PC-3 (cell line): ENCODE data around the gene ETNK1. TPM values are rescaled to one million over a fixed set of nuclear protein-coding genes. Genes with fewer than 3 reads are reported as not detected.
"Not testable (repeated sequence)": the region's sequence is repeated elsewhere in the genome, so short reads cannot be mapped to it uniquely, and the experiment has no call there.

Experiments
- ATAC-seq: fragments of 200-7000 bp; cut with Tn5 transposase; 2 replicates; pipeline ENCODE4 v1.9.1; 2020; ENCODE audit warnings: mild to moderate bottlenecking, moderate library complexity
- BruUV-seq: library from RNA; stranded (reverse); fragments of 400-500 nt; replicated peaks from 2 replicates; lab custom pipeline; 2021; lab: Mats Ljungman, UMichigan
- CTCF ChIA-PET: fragments of 300-600 bp; sonication (Branson Sonifier 250); formaldehyde crosslinking; loops from one replicate; lab custom pipeline; 2022; ENCODE audit warnings: antibody characterized with exemption; lab: Charles Lee
- POLR2A ChIA-PET: fragments of 300-600 bp; sonication (Branson Sonifier 250); formaldehyde crosslinking; loops from one replicate; lab custom pipeline; 2022; ENCODE audit warnings: antibody characterized with exemption; ENCODE audit not compliant: unreplicated experiment; lab: Charles Lee
- DNase-seq: peaks from one replicate; pipeline ENCODE4 v3.0.0-alpha.2; 2015
- H2AFZ ChIP-seq: fragments of 300-600 bp; sonication (generic); 2 replicates; pipeline ENCODE4 v1.6.0; 2016; ENCODE audit warnings: antibody characterized with exemption, low read length
- H3F3A ChIP-seq: fragments of 300-600 bp; sonication (generic); one replicate; pipeline ENCODE4 v1.6.0; 2017; ENCODE audit warnings: antibody characterized with exemption, low read length, control low read depth, mild to moderate bottlenecking; ENCODE audit not compliant: unreplicated experiment
- H3K27ac ChIP-seq: fragments of 300-600 bp; sonication (generic); 2 replicates; pipeline ENCODE4 v1.5.1; 2016; ENCODE audit warnings: mild to moderate bottlenecking, low read length
- H3K27me3 ChIP-seq: fragments of 300-600 bp; sonication (generic); 2 replicates; pipeline ENCODE4 v1.6.1; 2016; ENCODE audit warnings: low read length, mixed read lengths
- H3K36me3 ChIP-seq: fragments of 300-600 bp; sonication (generic); 2 replicates; pipeline ENCODE4 v1.6.1; 2016; ENCODE audit warnings: low read depth, mixed run types, low read length, mixed read lengths
- H3K4me1 ChIP-seq: fragments of 300-600 bp; sonication (generic); 2 replicates; pipeline ENCODE4 v1.5.1; 2016; ENCODE audit warnings: low read length; ENCODE audit not compliant: insufficient read depth
- H3K4me2 ChIP-seq: fragments of 300-600 bp; sonication (generic); 2 replicates; pipeline ENCODE4 v1.6.0; 2016; ENCODE audit warnings: low read length
- H3K4me3 ChIP-seq: fragments of 300-600 bp; sonication (generic); 2 replicates; pipeline ENCODE4 v1.5.1; 2016; ENCODE audit warnings: mild to moderate bottlenecking, low read length, mixed read lengths
- H3K79me2 ChIP-seq: fragments of 300-600 bp; sonication (generic); 2 replicates; pipeline ENCODE4 v1.6.1; 2017; ENCODE audit warnings: low read length, mixed read lengths
- H3K9ac ChIP-seq: fragments of 300-600 bp; sonication (generic); 2 replicates; pipeline ENCODE4 v1.6.0; 2016; ENCODE audit warnings: mild to moderate bottlenecking, low read length
- H3K9me2 ChIP-seq: fragments of 300-600 bp; sonication (generic); replicated peaks from 2 replicates; pipeline ENCODE4 v1.6.1; 2016; ENCODE audit warnings: mixed run types, low read length, mixed read lengths
- H3K9me3 ChIP-seq: fragments of 300-600 bp; sonication (generic); 2 replicates; pipeline ENCODE4 v1.6.1; 2016; ENCODE audit warnings: low read length, mixed read lengths
- H4K20me1 ChIP-seq: fragments of 300-600 bp; sonication (generic); 2 replicates; pipeline ENCODE4 v1.6.1; 2016; ENCODE audit warnings: low read length, mixed read lengths
- CTCF ChIP-seq: fragments of 300-600 bp; sonication (generic); conservative IDR thresholded peaks from 2 replicates; pipeline ENCODE4 v1.5.1; 2017; ENCODE audit warnings: antibody characterized with exemption, low read depth, mild to moderate bottlenecking, low read length
- EZH2 ChIP-seq: fragments of 300-600 bp; sonication (generic); IDR thresholded peaks from one replicate; pipeline ENCODE4 v1.6.1; 2017; ENCODE audit warnings: antibody characterized with exemption, mild to moderate bottlenecking, low read length; ENCODE audit not compliant: unreplicated experiment
- EZH2phosphoT487 ChIP-seq: fragments of 300-600 bp; sonication (generic); IDR thresholded peaks from 2 replicates; pipeline ENCODE4 v1.6.1; 2018; ENCODE audit warnings: mild to moderate bottlenecking, antibody characterized with exemption, low read length, borderline replicate concordance
- intact Hi-C: fragments of 100-400 bp; cut with micrococcal nuclease; formaldehyde crosslinking; loops from 2 replicates; pipeline ENCODE4 v1.9.0; 2023
- total RNA-seq: library from RNA; depleted of rRNA; stranded (reverse); fragments of >200 nt; gene quantifications from 2 replicates; pipeline ENCODE4 v1.2.3, GENCODE V29; 2014

The ETNK1 gene
- total RNA-seq, 1 experiment from 2014 or later: 17.8 TPM

GRCh38 chr12:22700106-22700505, 75.1 kb downstream of the ETNK1 start:
- no peaks in the 10 kb centered on the region for H3K79me2 ChIP-seq
- TF ChIP-seq CTCF: no peak
- TF ChIP-seq EZH2: no peak
- TF ChIP-seq EZH2phosphoT487: no peak
- H3K27me3 ChIP-seq: no peaks in the 10 kb centered on the region
- no peak overlapping the region for H3K4me2 ChIP-seq
- no peak overlapping the region for H3K9ac ChIP-seq
- no peak overlapping the region for H3K27ac ChIP-seq
- DNase-seq (no peak), ATAC-seq (no peak)
- no peaks in the 10 kb centered on the region for H3K9me3 ChIP-seq
- H3K4me1 ChIP-seq: no peaks in the 10 kb centered on the region
- ChIA-PET CTCF (no interaction called here), POLR2A (no interaction called here)
- intact Hi-C loops: no loop called here
- H3K36me3 ChIP-seq: no peaks in the 10 kb centered on the region
- no peaks in the 10 kb centered on the region for H3K9me2 ChIP-seq
- H2AFZ ChIP-seq: no peak overlapping the region
- no TSS peak for BruUV-seq
- H4K20me1 ChIP-seq: no peaks in the 10 kb centered on the region
- H3F3A ChIP-seq: no peaks in the 10 kb centered on the region
- H3K4me3 ChIP-seq: no peak overlapping the region

GRCh38 chr12:22701216-22701809, 76.3 kb downstream of the ETNK1 start:
- H4K20me1 ChIP-seq, H2AFZ ChIP-seq, ATAC-seq, DNase-seq, H3K9ac ChIP-seq, H3F3A ChIP-seq, H3K4me1 ChIP-seq, H3K4me3 ChIP-seq, H3K9me2 ChIP-seq, H3K9me3 ChIP-seq, intact Hi-C loops, CTCF ChIA-PET, H3K4me2 ChIP-seq, H3K79me2 ChIP-seq, POLR2A ChIA-PET, H3K36me3 ChIP-seq, BruUV-seq, H3K27ac ChIP-seq, H3K27me3 ChIP-seq: not testable (repeated sequence)

GRCh38 chr12:22702690-22703089, 77.7 kb downstream of the ETNK1 start:
- H3K27me3 ChIP-seq: no peaks in the 10 kb centered on the region
- H3K4me3 ChIP-seq: no peak overlapping the region
- intact Hi-C loops: no loop called here
- no peak overlapping the region for H3K9ac ChIP-seq
- no peaks in the 10 kb centered on the region for H4K20me1 ChIP-seq
- no peak for DNase-seq
- no peak overlapping the region for H3K4me2 ChIP-seq
- no peaks in the 10 kb centered on the region for H3K36me3 ChIP-seq
- no peaks in the 10 kb centered on the region for H3K4me1 ChIP-seq
- H3K79me2 ChIP-seq: no peaks in the 10 kb centered on the region
- no peak overlapping the region for H3K27ac ChIP-seq
- TF ChIP-seq CTCF (no peak), EZH2 (no peak), EZH2phosphoT487 (no peak)
- H3F3A ChIP-seq: no peaks in the 10 kb centered on the region
- H3K9me2 ChIP-seq: no peaks in the 10 kb centered on the region
- POLR2A ChIA-PET: no interaction called here
- no TSS peak for BruUV-seq
- no peak for ATAC-seq
- H2AFZ ChIP-seq: no peak overlapping the region
- no peaks in the 10 kb centered on the region for H3K9me3 ChIP-seq
- CTCF ChIA-PET: no interaction called here
